Lower lobe of right lung (tissue), 2 donors: ENCODE measurements around the gene CLPTM1L. TPM values are rescaled to one million over a fixed set of nuclear protein-coding genes. Genes with fewer than 3 reads are reported as not detected.

Source experiments
- ATAC-seq, 2 donors: fragments of 200-7000 bp; cut with Tn5 transposase; one replicate each; pipeline ENCODE4 v1.9.1; 2020 to 2022; ENCODE audit warnings: mild to moderate bottlenecking in 2 of 2, moderate library complexity in 2 of 2
- DNase-seq: peaks from one replicate; pipeline ENCODE4 v3.0.0-alpha.2; 2020
- H3K27ac ChIP-seq: fragments of 200-600 bp; one replicate; pipeline ENCODE4 v1.8.0; 2022
- H3K27me3 ChIP-seq: fragments of 200-600 bp; one replicate; pipeline ENCODE4 v1.8.0; 2022; ENCODE audit warnings: low read depth
- H3K36me3 ChIP-seq: fragments of 200-600 bp; one replicate; pipeline ENCODE4 v1.8.0; 2022; ENCODE audit warnings: mild to moderate bottlenecking
- H3K4me1 ChIP-seq: fragments of 200-600 bp; one replicate; pipeline ENCODE4 v1.8.0; 2022
- H3K4me3 ChIP-seq: fragments of 200-600 bp; one replicate; pipeline ENCODE4 v1.8.0; 2022; ENCODE audit warnings: mild to moderate bottlenecking
- H3K9me3 ChIP-seq: fragments of 200-600 bp; one replicate; pipeline ENCODE4 v1.8.0; 2022
- intact Hi-C: fragments of 100-400 bp; cut with DNase I; formaldehyde crosslinking; loops from one replicate; pipeline ENCODE4 v1.11.0; 2022
- total RNA-seq: library from RNA; stranded (reverse); fragmentation: NEBNext Ultra II Directional; extraction: Animal tissue kit (Norgen Biotek cat#: 25700); gene quantifications from one replicate; pipeline ENCODE4 v1.2.1, GENCODE V29; 2021
- TF ChIP-seq, protein P1 (sequence below): fragments of 200-600 bp; IDR thresholded peaks from one replicate; pipeline ENCODE4 v1.8.0; 2022; ENCODE audit warnings: antibody characterized with exemption, mild to moderate bottlenecking
- donor health status: DM: no; HTN: yes; CAD: no; lungs with severe emphysema.

The CLPTM1L gene
- total RNA-seq, 1 donor from 2014 or later: 135 TPM

DNA sequence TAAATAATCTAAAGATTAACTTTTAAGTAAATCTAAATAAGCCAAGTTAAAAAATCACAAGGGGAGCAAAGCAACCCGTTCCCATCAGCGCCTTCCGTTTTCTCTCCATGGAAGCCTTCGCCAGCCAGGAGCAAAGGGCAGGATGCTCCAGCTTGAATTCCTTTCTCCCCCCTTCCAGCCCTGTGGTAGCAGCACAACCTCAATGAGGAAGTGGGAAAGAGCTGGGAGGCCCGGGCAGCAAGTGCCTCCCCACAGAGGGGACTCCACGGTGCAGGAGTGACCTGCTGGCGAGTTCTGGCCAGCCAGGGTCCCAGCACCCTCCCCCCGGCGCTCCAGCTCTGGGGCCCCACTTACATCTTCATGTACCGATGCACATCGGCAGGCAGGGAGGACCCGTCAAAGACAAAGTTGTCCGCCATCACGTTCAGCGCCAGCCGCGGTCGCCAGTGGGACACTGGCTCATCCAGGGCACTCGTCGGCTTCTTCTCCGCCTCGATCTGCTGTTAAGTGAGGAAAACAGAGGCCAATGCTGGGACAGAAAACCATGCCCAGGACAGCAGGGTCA lies 6.3 kb downstream of the CLPTM1L start:
- no peak for DNase-seq
- peaks cover 17% of the 10 kb centered on the region for H3K4me1 ChIP-seq
- no peaks in the 10 kb centered on the region for H3K27me3 ChIP-seq
- TF ChIP-seq, protein P1, sequence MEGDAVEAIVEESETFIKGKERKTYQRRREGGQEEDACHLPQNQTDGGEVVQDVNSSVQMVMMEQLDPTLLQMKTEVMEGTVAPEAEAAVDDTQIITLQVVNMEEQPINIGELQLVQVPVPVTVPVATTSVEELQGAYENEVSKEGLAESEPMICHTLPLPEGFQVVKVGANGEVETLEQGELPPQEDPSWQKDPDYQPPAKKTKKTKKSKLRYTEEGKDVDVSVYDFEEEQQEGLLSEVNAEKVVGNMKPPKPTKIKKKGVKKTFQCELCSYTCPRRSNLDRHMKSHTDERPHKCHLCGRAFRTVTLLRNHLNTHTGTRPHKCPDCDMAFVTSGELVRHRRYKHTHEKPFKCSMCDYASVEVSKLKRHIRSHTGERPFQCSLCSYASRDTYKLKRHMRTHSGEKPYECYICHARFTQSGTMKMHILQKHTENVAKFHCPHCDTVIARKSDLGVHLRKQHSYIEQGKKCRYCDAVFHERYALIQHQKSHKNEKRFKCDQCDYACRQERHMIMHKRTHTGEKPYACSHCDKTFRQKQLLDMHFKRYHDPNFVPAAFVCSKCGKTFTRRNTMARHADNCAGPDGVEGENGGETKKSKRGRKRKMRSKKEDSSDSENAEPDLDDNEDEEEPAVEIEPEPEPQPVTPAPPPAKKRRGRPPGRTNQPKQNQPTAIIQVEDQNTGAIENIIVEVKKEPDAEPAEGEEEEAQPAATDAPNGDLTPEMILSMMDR: no peak
- H3K36me3 ChIP-seq: peaks cover 88% of the 10 kb centered on the region
- no peak for ATAC-seq
- H3K9me3 ChIP-seq: no peaks in the 10 kb centered on the region
- no peak overlapping the region for H3K4me3 ChIP-seq
- intact Hi-C loops: no loop called here
- H3K27ac ChIP-seq: no peak overlapping the region

DNA sequence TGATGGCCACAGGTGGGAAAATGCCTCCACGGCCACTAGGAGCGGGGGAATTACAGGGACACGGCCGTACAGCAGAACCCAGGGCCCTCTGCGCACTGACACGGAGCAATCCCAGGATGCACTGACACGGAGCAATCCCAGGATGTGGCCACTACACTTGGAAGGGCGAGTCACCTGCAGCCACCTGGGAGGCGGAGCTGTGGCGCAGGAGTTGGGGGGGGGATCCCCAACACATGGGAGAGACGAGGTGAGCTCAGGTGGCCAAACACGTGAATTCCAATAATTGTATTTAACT lies 6.8 kb downstream of the CLPTM1L start:
- intact Hi-C loops: no loop called here
- no peaks in the 10 kb centered on the region for H3K27me3 ChIP-seq
- H3K4me1 ChIP-seq: peaks cover 13% of the 10 kb centered on the region
- no peak for ATAC-seq
- no peak overlapping the region for H3K27ac ChIP-seq
- H3K9me3 ChIP-seq: no peaks in the 10 kb centered on the region
- no peak overlapping the region for H3K4me3 ChIP-seq
- TF ChIP-seq, protein P1: no peak
- peaks cover 88% of the 10 kb centered on the region for H3K36me3 ChIP-seq
- DNase-seq: no peak

DNA sequence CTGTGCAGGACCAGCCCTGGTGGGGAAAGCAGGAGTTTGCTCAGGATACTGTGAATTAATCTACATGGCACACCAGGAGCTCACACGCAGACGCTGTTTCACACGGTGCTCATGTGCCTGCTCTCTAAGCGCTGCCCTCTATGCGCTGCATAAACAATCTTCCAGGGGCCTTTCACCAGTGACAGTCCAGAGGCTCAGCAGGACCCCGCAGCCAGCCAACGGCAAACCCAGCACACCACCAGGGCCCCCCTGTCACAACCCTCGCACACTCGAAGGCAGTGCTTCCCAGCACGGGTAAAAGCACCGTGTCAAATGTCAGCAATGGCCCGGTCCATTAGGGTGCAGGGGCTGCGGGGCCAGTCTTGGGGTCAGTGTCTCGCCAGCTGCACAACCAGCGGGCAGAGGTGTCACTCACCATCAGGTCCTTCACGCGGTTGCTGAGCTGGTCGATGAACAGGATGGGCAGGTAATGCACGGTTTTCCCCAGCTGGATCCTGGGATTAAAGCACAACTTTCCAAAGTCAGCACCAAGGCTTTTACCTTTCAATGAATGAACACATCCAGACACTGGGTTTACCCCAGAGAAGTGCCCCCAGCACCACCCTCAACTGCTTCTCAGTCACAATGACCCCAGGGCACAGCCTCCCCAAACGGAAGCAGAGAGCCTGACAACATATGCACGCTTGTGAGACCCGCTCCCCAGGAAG lies 7.3 kb downstream of the CLPTM1L start:
- Histone ChIP-seq H3K36me3 (peaks cover 87% of the 10 kb centered on the region), H3K27me3 (no peaks in the 10 kb centered on the region), H3K4me3 (no peak overlapping the region), H3K9me3 (no peaks in the 10 kb centered on the region), H3K27ac (no peak overlapping the region), H3K4me1 (peaks cover 8% of the 10 kb centered on the region)
- ATAC-seq (no peak), DNase-seq (no peak)
- intact Hi-C loops: no loop called here
- TF ChIP-seq, protein P1: no peak

GRCh38 chr5:1336749-1337488 lies 8.0 kb downstream of the CLPTM1L start:
- no peak for DNase-seq
- TF ChIP-seq, protein P1: no peak
- no peak overlapping the region for H3K27ac ChIP-seq
- H3K4me1 ChIP-seq: peaks cover 7% of the 10 kb centered on the region
- no peak overlapping the region for H3K4me3 ChIP-seq
- H3K27me3 ChIP-seq: no peaks in the 10 kb centered on the region
- ATAC-seq: no peak
- intact Hi-C loops: no loop called here
- peaks cover 87% of the 10 kb centered on the region for H3K36me3 ChIP-seq
- no peaks in the 10 kb centered on the region for H3K9me3 ChIP-seq

DNA sequence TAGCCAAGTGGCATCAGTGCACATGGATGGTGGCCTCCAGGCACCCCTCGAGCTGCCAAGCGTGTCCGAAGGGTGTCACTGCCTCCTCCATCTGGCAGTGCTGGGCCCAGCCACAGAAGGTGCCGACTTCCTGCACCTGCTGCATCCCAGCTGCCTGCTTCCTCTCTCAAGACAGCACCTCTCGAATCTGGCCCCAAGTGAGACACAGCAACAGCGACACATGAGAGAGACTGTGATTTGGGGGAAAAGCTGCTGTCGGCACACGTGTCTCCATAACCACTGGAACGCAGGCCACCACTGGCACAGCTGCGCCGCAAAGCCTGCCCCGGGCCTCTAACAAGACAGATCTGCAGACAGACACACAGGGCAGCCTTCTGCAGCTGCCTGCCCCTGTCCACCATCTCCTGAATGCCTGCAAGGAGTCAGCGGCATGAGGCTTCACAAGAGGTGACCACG lies 8.8 kb downstream of the CLPTM1L start:
- H3K27ac ChIP-seq: no peak overlapping the region
- H3K4me3 ChIP-seq: no peak overlapping the region
- peaks cover 87% of the 10 kb centered on the region for H3K36me3 ChIP-seq
- H3K27me3 ChIP-seq: no peaks in the 10 kb centered on the region
- no peak for ATAC-seq
- intact Hi-C loops: no loop called here
- peaks cover 11% of the 10 kb centered on the region for H3K4me1 ChIP-seq
- TF ChIP-seq, protein P1: no peak
- DNase-seq: no peak
- H3K9me3 ChIP-seq: no peaks in the 10 kb centered on the region
